ENCODE data around the gene SMYD5. TPM values are rescaled to one million over a fixed set of nuclear protein-coding genes. Genes with fewer than 3 reads are reported as not detected.

The SMYD5 gene
- total RNA-seq, 2 donors from 2014 or later, result 34.9 to 35.4 TPM

- peaks cover 88% of the 10 kb centered on the region for H3K27me3 ChIP-seq (ENCODE audit: control insufficient read depth, insufficient read depth, low read length, poor library complexity, severe bottlenecking)
- Mint-ChIP-seq H3K4me1 (no peaks in the 10 kb centered on the region), H3K27me3 (ENCODE audit: insufficient read depth) (peaks cover 91% of the 10 kb centered on the region), H3K36me3 (ENCODE audit: low read depth) (no peaks in the 10 kb centered on the region), H3K9me3 (peaks cover 2% of the 10 kb centered on the region), H3K4me3 (peak within 1 kb of the TSS; percentile 31), H3K27ac (no peak within 1 kb of the TSS)
- no peaks in the 10 kb centered on the region for H3K4me1 ChIP-seq (ENCODE audit: control insufficient read depth, insufficient read depth, low read length)
- no peaks in the 10 kb centered on the region for H3K9me3 ChIP-seq (ENCODE audit: control insufficient read depth, low read length)
- WGBS, 2 experiments (ENCODE audit: insufficient coverage in 1 of 2, insufficient read length in 1 of 2), result 4 to 7% methylated on average over 36 to 87 of the region's 87 CpGs
- no peak for TF ChIP-seq CTCF (conservative IDR thresholded peaks at IDR 0.05)
- H3K36me3 ChIP-seq (ENCODE audit: control insufficient read depth, insufficient read depth, low read length), result no peaks in the 10 kb centered on the region
- peak; percentile 85 for DNase-seq
- H3K4me3 ChIP-seq (ENCODE audit: low read length), result no peak within 1 kb of the TSS
- no peak within 1 kb of the TSS for H3K27ac ChIP-seq (ENCODE audit: low read depth, low read length)
- no peak within 1 kb of the TSS for H3K9ac ChIP-seq (ENCODE audit: extremely low read depth, low read length, poor library complexity, severe bottlenecking)
Observed at GRCh38 chr2:73202156-73203054, 11.6 kb upstream of the SMYD5 start, which contains the start of gene NOTO. NOTO (plus strand) TSS chr2:73202574; CDS start chr2:73202667, 93 bp downstream.

GRCh38 chr2:73203055-73203681, 10.9 kb upstream of the SMYD5 start:
- DNase-seq, result peak; percentile 72
- no peak for TF ChIP-seq CTCF (conservative IDR thresholded peaks at IDR 0.05)
- peaks cover 2% of the 10 kb centered on the region for H3K9me3 Mint-ChIP-seq
- no peaks in the 10 kb centered on the region for H3K36me3 Mint-ChIP-seq (ENCODE audit: low read depth)
- no peak overlapping the region for H3K9ac ChIP-seq (ENCODE audit: extremely low read depth, low read length, poor library complexity, severe bottlenecking)
- no peak overlapping the region for H3K27ac ChIP-seq (ENCODE audit: low read depth, low read length)
- H3K4me3 ChIP-seq (ENCODE audit: low read length), result no peak overlapping the region
- peaks cover 89% of the 10 kb centered on the region for H3K27me3 Mint-ChIP-seq (ENCODE audit: insufficient read depth)
- no peaks in the 10 kb centered on the region for H3K36me3 ChIP-seq (ENCODE audit: control insufficient read depth, insufficient read depth, low read length)
- no peaks in the 10 kb centered on the region for H3K4me1 ChIP-seq (ENCODE audit: control insufficient read depth, insufficient read depth, low read length)
- 8 to 10% methylated on average over 33 to 44 of the region's 44 CpGs for WGBS, 2 experiments (ENCODE audit: insufficient coverage in 1 of 2, insufficient read length in 1 of 2)
- H3K4me1 Mint-ChIP-seq, result no peaks in the 10 kb centered on the region
- peaks cover 80% of the 10 kb centered on the region for H3K27me3 ChIP-seq (ENCODE audit: control insufficient read depth, insufficient read depth, low read length, poor library complexity, severe bottlenecking)
- no peak overlapping the region for H3K27ac Mint-ChIP-seq
- peak overlapping the region; percentile 31 for H3K4me3 Mint-ChIP-seq
- no peaks in the 10 kb centered on the region for H3K9me3 ChIP-seq (ENCODE audit: control insufficient read depth, low read length)

GRCh38 chr2:73205611-73206010, 8.4 kb upstream of the SMYD5 start:
- H3K4me1 Mint-ChIP-seq, result no peaks in the 10 kb centered on the region
- DNase-seq, result no peak
- Histone ChIP-seq H3K27me3 (ENCODE audit: control insufficient read depth, insufficient read depth, low read length, poor library complexity, severe bottlenecking) (peaks cover 68% of the 10 kb centered on the region), H3K4me3 (ENCODE audit: low read length) (no peak overlapping the region), H3K9me3 (ENCODE audit: control insufficient read depth, low read length) (no peaks in the 10 kb centered on the region), H3K36me3 (ENCODE audit: control insufficient read depth, insufficient read depth, low read length) (no peaks in the 10 kb centered on the region), H3K4me1 (ENCODE audit: control insufficient read depth, insufficient read depth, low read length) (no peaks in the 10 kb centered on the region), H3K27ac (ENCODE audit: low read depth, low read length) (no peak overlapping the region), H3K9ac (ENCODE audit: extremely low read depth, low read length, poor library complexity, severe bottlenecking) (no peak overlapping the region)
- H3K27ac Mint-ChIP-seq, result no peak overlapping the region
- no peak for TF ChIP-seq CTCF (conservative IDR thresholded peaks at IDR 0.05)
- H3K4me3 Mint-ChIP-seq, result no peak overlapping the region
- H3K9me3 Mint-ChIP-seq, result peaks cover 2% of the 10 kb centered on the region
- H3K27me3 Mint-ChIP-seq (ENCODE audit: insufficient read depth), result peaks cover 76% of the 10 kb centered on the region
- H3K36me3 Mint-ChIP-seq (ENCODE audit: low read depth), result no peaks in the 10 kb centered on the region
- 93 to 97% methylated on average over 5 to 6 of the region's 6 CpGs for WGBS, 2 experiments (ENCODE audit: insufficient coverage in 1 of 2, insufficient read length in 1 of 2)

Measured in endodermal cell (in vitro differentiated cells).